ENCODE measurements around the gene COA1. TPM values are rescaled to one million over a fixed set of nuclear protein-coding genes. Genes with fewer than 3 reads are reported as not detected.
"Not testable (repeated sequence)": the region's sequence is repeated elsewhere in the genome, so short reads cannot be mapped to it uniquely, and the experiment has no call there.

Gene COA1
- total and polyA plus RNA-seq, 5 donors: 53.3 to 78.6 (median 63.2) TPM

GRCh38 chr7:43698460-43699255 is 30.7 kb downstream of the COA1 start:
- 76% methylated on average over 5 of the region's 5 CpGs for WGBS
- intact Hi-C loops (cut with DNase I): no loop called here
- H3K4me1 ChIP-seq (ENCODE audit: control insufficient read depth, insufficient read depth, low read length): peaks cover 2% of the 10 kb centered on the region
- ATAC-seq (no peak), DNase-seq (no peak)
- H3K27me3 ChIP-seq (ENCODE audit: control insufficient read depth, insufficient read depth): no peaks in the 10 kb centered on the region
- no peak overlapping the region for H3K27ac ChIP-seq (ENCODE audit: low read length)
- H3K4me3 ChIP-seq (ENCODE audit: low read length): no peak overlapping the region
- no peaks in the 10 kb centered on the region for H3K9me3 ChIP-seq (ENCODE audit: control insufficient read depth, low read length)

- no peak for DNase-seq
- H3K4me3 ChIP-seq (ENCODE audit: low read length): no peak overlapping the region
- intact Hi-C loops (cut with DNase I): no loop called here
- H3K27me3 ChIP-seq (ENCODE audit: control insufficient read depth, insufficient read depth): no peaks in the 10 kb centered on the region
- H3K27ac ChIP-seq (ENCODE audit: low read length): no peak overlapping the region
- H3K4me1 ChIP-seq (ENCODE audit: control insufficient read depth, insufficient read depth, low read length): peaks cover 4% of the 10 kb centered on the region
- no peaks in the 10 kb centered on the region for H3K9me3 ChIP-seq (ENCODE audit: control insufficient read depth, low read length)
- WGBS: 91% methylated on average over 4 of the region's 4 CpGs
- no peak for ATAC-seq
Observed at GRCh38 chr7:43697690-43698089, 31.6 kb downstream of the COA1 start.

GRCh38 chr7:43695365-43695764 is 34.0 kb downstream of the COA1 start:
- peaks cover 4% of the 10 kb centered on the region for H3K4me1 ChIP-seq (ENCODE audit: control insufficient read depth, insufficient read depth, low read length)
- 98% methylated on average over 1 of the region's 1 CpG for WGBS
- ATAC-seq: no peak
- no peak overlapping the region for H3K4me3 ChIP-seq (ENCODE audit: low read length)
- intact Hi-C loops (cut with DNase I): no loop called here
- H3K27me3 ChIP-seq (ENCODE audit: control insufficient read depth, insufficient read depth): no peaks in the 10 kb centered on the region
- DNase-seq: no peak
- H3K9me3 ChIP-seq (ENCODE audit: control insufficient read depth, low read length): no peaks in the 10 kb centered on the region
- no peak overlapping the region for H3K27ac ChIP-seq (ENCODE audit: low read length)

GRCh38 chr7:43694399-43694748 is 34.9 kb downstream of the COA1 start:
- ATAC-seq: no peak
- no peaks in the 10 kb centered on the region for H3K27me3 ChIP-seq (ENCODE audit: control insufficient read depth, insufficient read depth)
- no peak overlapping the region for H3K27ac ChIP-seq (ENCODE audit: low read length)
- peaks cover 4% of the 10 kb centered on the region for H3K4me1 ChIP-seq (ENCODE audit: control insufficient read depth, insufficient read depth, low read length)
- WGBS: 99% methylated on average over 2 of the region's 2 CpGs
- H3K4me3 ChIP-seq (ENCODE audit: low read length): no peak overlapping the region
- no peak for DNase-seq
- H3K9me3 ChIP-seq (ENCODE audit: control insufficient read depth, low read length): no peaks in the 10 kb centered on the region
- intact Hi-C loops (cut with DNase I): no loop called here

- intact Hi-C loops (cut with DNase I): no loop called here
- Histone ChIP-seq H3K27ac (ENCODE audit: low read length) (no peak overlapping the region), H3K4me3 (ENCODE audit: low read length) (no peak overlapping the region), H3K4me1 (ENCODE audit: control insufficient read depth, insufficient read depth, low read length) (peaks cover 4% of the 10 kb centered on the region), H3K27me3 (ENCODE audit: control insufficient read depth, insufficient read depth) (no peaks in the 10 kb centered on the region), H3K9me3 (ENCODE audit: control insufficient read depth, low read length) (no peaks in the 10 kb centered on the region)
- DNase-seq: no peak
- WGBS: 98% methylated on average over 4 of the region's 4 CpGs
- ATAC-seq: no peak
Observed at GRCh38 chr7:43693687-43694398, 35.5 kb downstream of the COA1 start.

- ATAC-seq: no peak
- no peak overlapping the region for H3K27ac ChIP-seq (ENCODE audit: low read length)
- 81% methylated on average over 2 of the region's 2 CpGs for WGBS
Observed at GRCh38 chr7:43692582-43693373, 36.5 kb downstream of the COA1 start.

GRCh38 chr7:43691611-43692010 is 37.7 kb downstream of the COA1 start:
- WGBS: 89% methylated on average over 3 of the region's 3 CpGs
- Histone ChIP-seq H3K27ac (ENCODE audit: low read length) (no peak overlapping the region), H3K9me3 (ENCODE audit: control insufficient read depth, low read length) (no peaks in the 10 kb centered on the region), H3K27me3 (ENCODE audit: control insufficient read depth, insufficient read depth) (no peaks in the 10 kb centered on the region), H3K4me1 (ENCODE audit: control insufficient read depth, insufficient read depth, low read length) (peaks cover 4% of the 10 kb centered on the region), H3K4me3 (ENCODE audit: low read length) (no peak overlapping the region)
- ATAC-seq: no peak
- DNase-seq: no peak
- intact Hi-C loops (cut with DNase I): no loop called here

More at GRCh38 chr7:43692582-43693373, 36.5 kb downstream of the COA1 start:
- intact Hi-C loops (cut with DNase I): no loop called here
- H3K27me3 ChIP-seq (ENCODE audit: control insufficient read depth, insufficient read depth): no peaks in the 10 kb centered on the region
- DNase-seq: no peak
- no peaks in the 10 kb centered on the region for H3K9me3 ChIP-seq (ENCODE audit: control insufficient read depth, low read length)
- no peak overlapping the region for H3K4me3 ChIP-seq (ENCODE audit: low read length)
- peaks cover 4% of the 10 kb centered on the region for H3K4me1 ChIP-seq (ENCODE audit: control insufficient read depth, insufficient read depth, low read length)

- Histone ChIP-seq H3K27me3 (ENCODE audit: control insufficient read depth, insufficient read depth) (no peaks in the 10 kb centered on the region), H3K9me3 (ENCODE audit: control insufficient read depth, low read length) (no peaks in the 10 kb centered on the region), H3K4me1 (ENCODE audit: control insufficient read depth, insufficient read depth, low read length) (peaks cover 3% of the 10 kb centered on the region), H3K4me3 (ENCODE audit: low read length) (no peak overlapping the region), H3K27ac (ENCODE audit: low read length) (no peak overlapping the region)
- intact Hi-C loops (cut with DNase I): no loop called here
- DNase-seq (no peak), ATAC-seq (no peak)
- 94% methylated on average over 1 of the region's 1 CpG for WGBS
Observed at GRCh38 chr7:43689115-43689514, 40.2 kb downstream of the COA1 start.

GRCh38 chr7:43687866-43688265 is 41.5 kb downstream of the COA1 start:
- H3K27me3 ChIP-seq (ENCODE audit: control insufficient read depth, insufficient read depth); ATAC-seq; H3K9me3 ChIP-seq (ENCODE audit: control insufficient read depth, low read length); intact Hi-C loops (cut with DNase I); H3K27ac ChIP-seq (ENCODE audit: low read length); H3K4me1 ChIP-seq (ENCODE audit: control insufficient read depth, insufficient read depth, low read length); H3K4me3 ChIP-seq (ENCODE audit: low read length); DNase-seq: not testable (repeated sequence)
- 93% methylated on average over 4 of the region's 4 CpGs for whole genome bisulfite sequencing

- Histone ChIP-seq H3K27ac (ENCODE audit: low read length) (no peak overlapping the region), H3K27me3 (ENCODE audit: control insufficient read depth, insufficient read depth) (no peaks in the 10 kb centered on the region), H3K4me3 (ENCODE audit: low read length) (no peak overlapping the region), H3K4me1 (ENCODE audit: control insufficient read depth, insufficient read depth, low read length) (no peaks in the 10 kb centered on the region), H3K9me3 (ENCODE audit: control insufficient read depth, low read length) (no peaks in the 10 kb centered on the region)
- 77% methylated on average over 2 of the region's 2 CpGs for WGBS
- ATAC-seq: no peak
- DNase-seq: no peak
- intact Hi-C loops (cut with DNase I): no loop called here
Observed at GRCh38 chr7:43686991-43687390, 42.3 kb downstream of the COA1 start.

GRCh38 chr7:43680736-43681135 is 48.6 kb downstream of the COA1 start:
- Histone ChIP-seq H3K4me3 (ENCODE audit: low read length) (no peak overlapping the region), H3K9me3 (ENCODE audit: control insufficient read depth, low read length) (no peaks in the 10 kb centered on the region), H3K4me1 (ENCODE audit: control insufficient read depth, insufficient read depth, low read length) (no peaks in the 10 kb centered on the region), H3K27ac (ENCODE audit: low read length) (no peak overlapping the region), H3K27me3 (ENCODE audit: control insufficient read depth, insufficient read depth) (no peaks in the 10 kb centered on the region)
- DNase-seq: no peak
- no peak for ATAC-seq
- WGBS: 98% methylated on average over 3 of the region's 3 CpGs
- intact Hi-C loops (cut with DNase I): no loop called here
